GM19468 (cell line): ENCODE results near the gene LRRC3.

Experiments used
- ATAC-seq: cut with Tn5 transposase; IDR thresholded peaks from one replicate; pipeline ENCODE4 v1.9.1; 2021; ENCODE audit warnings: mild to moderate bottlenecking, moderate library complexity, moderate number of reproducible peaks; ENCODE audit not compliant: unreplicated experiment; ENCODE audit errors: extremely low read depth

Gene LRRC3

GRCh38 chr21:44507673-44508425 lies 52.5 kb downstream of the LRRC3 start:
- no peak for ATAC-seq

- no peak for ATAC-seq
Observed at GRCh38 chr21:44508426-44508710, 53.1 kb downstream of the LRRC3 start.

DNA sequence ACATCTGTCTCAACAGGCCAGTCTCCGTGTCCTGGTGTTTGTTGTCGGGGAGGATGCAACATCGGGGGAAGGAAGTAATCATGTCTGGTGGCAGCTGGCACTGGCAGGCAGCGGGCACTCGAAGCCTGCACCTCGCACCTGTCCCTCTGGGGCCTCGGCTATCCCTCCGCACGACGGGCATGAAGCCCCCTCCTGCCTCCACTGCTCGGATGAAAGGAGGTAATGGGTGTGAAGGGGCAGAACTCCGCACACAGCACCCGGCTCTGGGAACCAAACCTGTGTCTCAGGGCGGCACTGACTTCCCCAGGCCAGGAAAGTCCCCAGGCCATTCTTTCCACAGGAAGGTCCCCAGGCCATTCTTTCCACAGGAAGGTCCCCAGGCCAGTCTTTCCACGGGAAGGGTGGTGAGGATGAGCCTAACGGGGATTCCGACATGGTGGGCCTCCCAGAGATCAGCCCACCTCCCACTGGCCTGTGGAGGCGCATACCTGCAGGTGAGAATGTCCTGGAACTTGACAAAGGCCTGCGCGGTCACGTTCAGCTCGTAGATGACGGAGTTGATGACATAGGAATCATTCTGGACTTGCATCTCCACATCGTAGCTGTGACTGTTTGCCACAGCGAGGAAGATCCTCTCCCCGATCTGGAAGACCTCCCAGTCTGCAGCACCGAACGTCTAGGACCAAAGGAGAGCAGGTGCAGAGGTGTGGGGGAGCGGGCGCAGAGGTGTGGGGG lies 53.6 kb downstream of the LRRC3 start:
- no peak for ATAC-seq

DNA sequence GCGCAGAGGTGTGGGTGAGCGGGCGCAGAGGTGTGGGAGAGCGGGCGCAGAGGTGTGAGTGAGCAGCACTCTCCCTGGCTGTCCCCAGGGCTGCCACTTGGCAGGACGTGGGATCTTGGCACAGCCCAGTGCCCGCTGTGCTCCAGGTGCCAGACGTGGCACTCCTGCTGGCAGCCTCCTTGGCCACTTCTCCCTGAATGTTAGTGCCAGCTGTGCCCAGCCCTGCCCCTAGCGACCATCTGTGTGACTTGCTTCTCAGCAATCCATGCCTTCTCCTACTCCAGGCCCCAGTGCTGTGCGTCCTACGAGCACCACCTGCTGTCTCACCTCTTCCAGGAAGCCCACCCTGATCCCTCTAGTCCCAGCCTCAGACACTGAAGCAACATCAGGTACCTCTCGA lies 54.2 kb downstream of the LRRC3 start:
- ATAC-seq, result no peak

GRCh38 chr21:44510109-44510507 lies 54.8 kb downstream of the LRRC3 start:
- no peak for ATAC-seq

DNA sequence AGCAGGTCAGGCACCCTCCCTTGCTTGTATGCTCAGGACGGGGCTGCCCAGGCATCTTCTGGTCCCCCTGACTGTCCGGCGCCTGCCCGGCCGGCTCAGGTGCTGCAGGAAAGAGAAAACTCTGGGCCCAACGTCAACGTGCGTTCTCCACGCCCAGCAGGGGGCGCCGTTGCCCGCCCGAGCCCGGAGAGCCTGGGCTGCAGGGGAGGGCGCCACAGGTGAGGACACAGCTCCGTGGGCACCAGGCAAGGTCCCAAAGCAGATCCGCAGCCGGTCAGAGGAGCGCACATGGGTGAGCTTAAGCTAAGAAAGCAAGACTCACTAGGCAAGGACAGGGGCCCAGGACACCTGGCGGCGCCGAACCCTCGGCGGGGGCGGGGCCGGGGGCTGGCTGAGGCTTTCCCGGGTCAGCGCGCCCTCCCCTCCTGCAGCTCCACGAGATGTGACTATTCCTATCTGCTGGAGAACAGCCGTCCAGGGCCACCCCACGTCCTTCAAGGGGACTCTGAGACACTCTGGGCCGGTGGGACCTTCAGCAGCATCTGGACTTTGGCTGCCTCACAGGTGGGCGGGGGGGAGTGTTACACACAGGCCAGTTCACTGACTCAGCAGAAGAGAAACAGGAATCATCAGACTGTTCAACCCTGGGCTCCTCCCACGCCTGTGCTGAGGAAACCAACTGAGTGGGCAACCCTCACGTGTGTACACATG lies 55.4 kb downstream of the LRRC3 start:
- no peak for ATAC-seq

- ATAC-seq, result no peak
Observed at GRCh38 chr21:44511219-44511937, 56.1 kb downstream of the LRRC3 start.
